ENCODE data around the gene IFNLR1.

IFNLR1 gene

DNA sequence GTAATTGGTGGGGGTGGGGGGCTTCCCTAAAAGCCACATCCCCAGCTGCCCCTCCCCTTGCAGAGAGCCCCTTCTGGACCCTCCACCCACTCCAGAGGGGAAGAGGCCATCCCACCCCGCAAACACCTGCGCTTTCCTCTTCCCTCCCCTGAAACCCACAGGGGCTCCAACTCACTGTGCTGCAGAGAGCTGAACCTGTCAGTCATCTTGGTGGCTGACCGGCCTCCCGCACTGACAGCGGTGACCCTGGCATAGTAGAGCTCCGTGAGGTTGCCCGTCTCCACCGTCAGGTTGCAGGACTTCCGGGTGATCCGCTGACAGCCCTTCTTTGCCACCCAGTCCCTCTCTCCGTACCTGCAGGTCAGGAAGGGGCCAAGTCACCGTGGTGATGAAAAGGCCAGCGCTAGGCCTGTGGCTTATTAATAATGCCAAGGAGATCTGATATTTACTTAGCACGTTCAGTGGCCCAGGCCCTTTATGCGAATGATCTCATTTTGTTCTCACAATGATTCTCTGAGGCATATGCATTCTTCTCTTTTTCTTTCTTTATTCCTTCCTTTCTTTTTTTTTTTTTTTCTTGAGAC is 50.0 kb downstream of the IFNLR1 start:
- Mint-ChIP-seq H3K36me3 (ENCODE audit: low read depth) (no peaks in the 10 kb centered on the region), H3K9me3 (peaks cover 6% of the 10 kb centered on the region), H3K4me1 (no peaks in the 10 kb centered on the region), H3K27ac (no peak overlapping the region), H3K27me3 (peaks cover 5% of the 10 kb centered on the region), H3K4me3 (no peak overlapping the region)
- DNase-seq = no peak
- ATAC-seq = no peak

DNA sequence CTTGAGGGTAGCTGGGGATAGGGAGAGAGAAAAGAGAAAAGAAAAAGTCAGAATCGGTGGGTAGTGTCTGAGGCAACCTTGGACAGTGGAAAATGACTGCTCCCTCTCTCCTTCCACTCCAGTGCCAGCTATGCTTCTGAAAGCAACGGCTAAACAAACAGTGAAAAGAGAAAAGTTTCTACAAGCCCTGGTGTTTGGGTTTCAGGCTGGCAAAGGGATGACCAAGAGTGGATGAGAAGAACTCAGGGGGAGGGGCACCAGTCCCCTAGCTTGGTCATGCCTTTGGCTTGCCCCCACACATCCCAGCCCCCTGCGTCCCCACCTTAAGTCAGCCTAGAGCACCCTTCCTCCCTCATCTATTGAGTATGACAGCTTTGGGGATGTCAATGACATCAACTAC is 52.7 kb downstream of the IFNLR1 start:
- H3K36me3 Mint-ChIP-seq (ENCODE audit: low read depth) = no peaks in the 10 kb centered on the region
- H3K27ac Mint-ChIP-seq = no peak overlapping the region
- H3K4me3 Mint-ChIP-seq = no peak overlapping the region
- no peaks in the 10 kb centered on the region for H3K4me1 Mint-ChIP-seq
- DNase-seq = no peak
- no peak for ATAC-seq
- H3K27me3 Mint-ChIP-seq = peaks cover 9% of the 10 kb centered on the region
- H3K9me3 Mint-ChIP-seq = peaks cover 12% of the 10 kb centered on the region

DNA sequence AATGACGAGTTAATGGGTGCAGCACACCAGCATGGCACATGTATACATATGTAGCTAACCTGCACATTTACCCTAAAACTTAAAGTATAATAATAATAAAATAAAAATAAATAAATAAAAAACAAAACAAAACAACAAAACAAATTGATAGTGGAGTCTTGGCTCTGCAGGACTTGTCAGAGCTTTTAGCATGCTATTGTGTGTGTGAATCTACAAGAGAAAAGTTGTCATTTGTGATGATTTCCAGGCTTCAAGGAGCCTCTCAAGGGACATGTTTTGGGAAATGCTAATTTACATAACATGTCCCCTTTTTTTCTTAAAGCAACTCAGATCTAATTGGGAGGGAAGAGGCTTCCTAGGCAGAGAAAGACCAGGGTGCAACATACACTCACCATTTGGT is 53.3 kb downstream of the IFNLR1 start:
- no peak for ATAC-seq
- Mint-ChIP-seq H3K4me1 (no peaks in the 10 kb centered on the region), H3K36me3 (ENCODE audit: low read depth) (no peaks in the 10 kb centered on the region), H3K27me3 (peaks cover 9% of the 10 kb centered on the region), H3K9me3 (peaks cover 12% of the 10 kb centered on the region), H3K27ac (no peak overlapping the region), H3K4me3 (no peak overlapping the region)
- no peak for DNase-seq

DNA sequence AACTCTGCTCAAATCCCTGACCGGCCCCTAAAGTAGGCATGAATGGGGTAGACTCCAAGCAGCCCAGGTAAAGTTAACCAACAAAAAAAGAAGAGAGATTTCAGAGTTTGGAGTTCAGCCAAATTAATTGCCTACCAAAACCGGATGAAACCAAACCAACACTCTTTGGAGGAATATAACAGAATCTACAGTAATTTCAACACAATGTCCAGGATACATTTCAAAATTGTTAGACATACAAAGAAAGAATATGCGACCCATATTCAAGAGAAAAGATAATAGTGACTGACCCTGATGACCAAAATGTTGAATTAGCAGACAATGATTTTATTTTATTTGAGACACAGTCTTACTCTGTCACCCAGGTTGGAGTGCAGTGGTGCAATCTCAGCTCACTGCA is 56.7 kb downstream of the IFNLR1 start:
- H3K36me3 Mint-ChIP-seq (ENCODE audit: low read depth) = no peaks in the 10 kb centered on the region
- H3K9me3 Mint-ChIP-seq = peaks cover 12% of the 10 kb centered on the region
- H3K27me3 Mint-ChIP-seq = peaks cover 9% of the 10 kb centered on the region
- H3K27ac Mint-ChIP-seq = no peak overlapping the region
- H3K4me1 Mint-ChIP-seq = no peaks in the 10 kb centered on the region
- ATAC-seq = no peak
- H3K4me3 Mint-ChIP-seq = no peak overlapping the region
- DNase-seq = no peak

DNA sequence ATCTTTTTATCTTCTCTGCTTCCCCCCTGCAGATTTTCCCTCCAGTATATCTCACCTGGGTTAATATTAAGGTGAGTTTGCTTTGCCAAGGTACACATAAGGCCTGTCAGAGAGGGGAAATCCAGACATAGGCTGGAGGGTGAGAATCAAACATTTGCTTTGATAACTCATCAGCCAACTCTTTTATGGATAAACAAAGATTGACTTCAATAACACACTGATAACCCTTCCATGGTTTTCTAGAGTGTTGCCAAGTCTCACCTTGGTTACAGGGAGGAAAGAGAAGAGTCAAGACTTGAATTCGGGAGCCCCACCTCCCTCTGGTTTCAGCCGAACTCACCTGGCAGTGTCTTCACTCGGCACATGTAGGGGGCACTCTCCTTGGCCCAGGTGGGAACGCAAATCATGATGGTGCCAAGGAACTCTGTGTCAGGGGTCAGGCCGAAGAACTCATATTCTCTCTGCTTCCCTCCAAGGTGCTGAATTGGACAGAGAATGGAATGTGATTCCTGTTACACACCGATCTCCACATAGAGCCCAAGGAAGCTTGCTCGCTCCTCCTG is 59.2 kb downstream of the IFNLR1 start:
- Mint-ChIP-seq H3K27me3 (peaks cover 5% of the 10 kb centered on the region), H3K4me3 (no peak overlapping the region), H3K9me3 (peaks cover 7% of the 10 kb centered on the region), H3K27ac (no peak overlapping the region), H3K4me1 (no peaks in the 10 kb centered on the region), H3K36me3 (ENCODE audit: low read depth) (no peaks in the 10 kb centered on the region)
- no peak for ATAC-seq
- no peak for DNase-seq

DNA sequence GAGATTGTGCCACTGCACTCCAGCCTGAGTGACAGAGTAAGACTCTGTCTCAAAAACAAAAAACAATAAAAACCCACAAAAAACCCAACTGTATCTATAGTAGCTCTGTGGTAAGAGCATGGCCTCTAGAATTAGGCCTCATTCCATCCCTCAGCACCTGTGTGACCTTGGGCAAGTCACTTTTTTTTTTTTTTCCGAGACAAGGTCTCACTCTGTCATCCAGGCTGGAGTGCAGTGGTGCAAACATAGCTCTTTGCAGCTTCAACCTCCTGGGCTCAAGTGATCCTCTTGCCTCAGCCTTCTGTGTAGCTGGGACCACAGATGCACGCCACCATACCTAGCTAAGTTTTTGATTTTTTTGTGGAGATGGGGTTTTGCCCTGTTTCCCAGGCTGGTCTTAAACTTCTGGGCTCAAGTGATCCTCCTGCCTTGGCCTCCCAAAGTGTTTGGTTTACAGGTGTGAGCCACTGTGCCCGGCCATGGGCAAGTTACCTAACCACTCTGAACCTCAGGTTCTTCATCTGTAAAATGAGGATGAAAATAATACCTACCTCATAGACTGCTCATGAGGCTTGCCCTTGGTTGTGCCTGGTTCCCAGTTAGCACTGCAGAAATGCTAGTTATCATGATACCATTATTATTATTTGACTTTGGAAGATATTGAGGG is 59.8 kb downstream of the IFNLR1 start:
- Mint-ChIP-seq H3K4me1 (no peaks in the 10 kb centered on the region), H3K36me3 (ENCODE audit: low read depth) (no peaks in the 10 kb centered on the region), H3K4me3 (no peak overlapping the region), H3K27me3 (peaks cover 5% of the 10 kb centered on the region), H3K9me3 (peaks cover 7% of the 10 kb centered on the region), H3K27ac (no peak overlapping the region)
- DNase-seq = no peak
- no peak for ATAC-seq

DNA sequence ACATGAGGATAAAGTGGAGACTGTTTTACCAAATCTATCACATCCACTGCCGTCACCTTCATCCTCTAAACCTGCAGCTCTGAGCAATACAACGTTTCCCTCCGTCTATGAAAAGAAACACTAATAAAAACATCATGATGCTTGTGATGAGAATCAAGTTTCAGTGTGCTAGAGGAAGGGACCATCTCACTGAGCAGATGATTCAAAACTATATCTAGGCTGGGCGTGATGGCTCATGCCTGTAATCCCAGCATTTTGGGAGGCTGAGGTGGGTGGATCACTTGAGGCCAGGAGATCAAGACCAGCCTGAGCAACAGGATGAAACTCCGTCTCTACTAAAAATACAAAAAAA is 60.4 kb downstream of the IFNLR1 start:
- H3K27ac Mint-ChIP-seq = no peak overlapping the region
- H3K4me3 Mint-ChIP-seq = no peak overlapping the region
- H3K36me3 Mint-ChIP-seq (ENCODE audit: low read depth) = no peaks in the 10 kb centered on the region
- peaks cover 7% of the 10 kb centered on the region for H3K9me3 Mint-ChIP-seq
- ATAC-seq (no peak), DNase-seq (no peak)
- H3K27me3 Mint-ChIP-seq = peaks cover 2% of the 10 kb centered on the region
- H3K4me1 Mint-ChIP-seq = no peaks in the 10 kb centered on the region

DNA sequence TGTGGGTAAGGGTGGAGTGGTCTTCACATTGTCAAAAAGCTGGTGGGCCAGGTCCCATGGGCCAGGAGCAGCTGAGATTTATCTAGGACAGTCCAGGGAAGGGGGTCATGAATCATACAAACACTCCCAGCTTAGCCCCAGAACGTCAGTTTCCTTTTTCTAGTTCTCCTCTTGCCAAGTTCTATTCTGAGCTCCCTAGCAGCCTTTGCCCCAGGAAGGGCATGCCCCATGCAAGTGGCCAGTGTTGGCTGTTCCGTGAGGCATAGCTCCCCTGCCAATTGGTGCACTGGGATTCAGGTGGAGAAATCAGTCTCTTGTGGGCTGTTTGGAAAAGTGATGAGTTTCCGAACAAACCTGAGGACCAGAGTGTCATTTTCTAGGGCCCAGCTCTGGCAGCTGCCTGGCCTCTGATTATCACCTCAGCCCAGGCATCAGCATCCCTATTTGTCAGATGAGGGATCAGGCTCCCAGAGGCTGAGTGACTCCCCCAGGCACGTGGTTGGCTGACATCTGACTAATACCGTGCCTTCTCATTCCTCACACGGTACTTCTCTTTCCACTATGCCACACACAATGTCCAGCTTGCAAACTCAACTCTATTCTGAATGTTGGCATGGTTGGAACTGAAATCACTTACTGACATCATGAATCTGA is 60.9 kb downstream of the IFNLR1 start:
- H3K4me1 Mint-ChIP-seq = no peaks in the 10 kb centered on the region
- DNase-seq = no peak

DNA sequence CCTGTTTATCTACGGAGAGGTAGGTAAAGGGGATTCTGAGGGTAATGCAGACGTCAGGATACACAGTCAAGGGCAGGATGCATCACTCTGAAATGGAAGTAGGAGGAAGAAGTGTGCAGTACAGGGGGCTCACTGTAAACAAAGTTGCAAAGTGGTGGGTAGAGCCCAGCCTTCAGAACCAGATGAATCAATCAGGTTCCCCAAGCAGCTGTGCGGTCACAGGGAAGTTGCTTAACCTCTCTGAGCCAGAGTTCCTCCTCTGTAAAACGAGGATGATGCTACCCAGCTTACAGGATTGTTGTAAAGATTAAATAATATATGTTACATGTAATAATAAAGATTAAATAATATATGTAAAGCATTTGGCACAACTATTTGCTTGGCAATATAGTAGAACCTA is 61.6 kb downstream of the IFNLR1 start:
- Mint-ChIP-seq H3K4me3 (no peak overlapping the region), H3K27me3 (no peaks in the 10 kb centered on the region), H3K27ac (no peak overlapping the region), H3K9me3 (no peaks in the 10 kb centered on the region), H3K4me1 (no peaks in the 10 kb centered on the region), H3K36me3 (ENCODE audit: low read depth) (no peaks in the 10 kb centered on the region)
- ATAC-seq = no peak
- no peak for DNase-seq

More for the DNA sequence above, 60.9 kb downstream of the IFNLR1 start:
- no peak overlapping the region for H3K27ac Mint-ChIP-seq
- peaks cover 2% of the 10 kb centered on the region for H3K9me3 Mint-ChIP-seq
- no peaks in the 10 kb centered on the region for H3K27me3 Mint-ChIP-seq
- H3K4me3 Mint-ChIP-seq = no peak overlapping the region
- ATAC-seq = no peak
- H3K36me3 Mint-ChIP-seq (ENCODE audit: low read depth) = no peaks in the 10 kb centered on the region

DNA sequence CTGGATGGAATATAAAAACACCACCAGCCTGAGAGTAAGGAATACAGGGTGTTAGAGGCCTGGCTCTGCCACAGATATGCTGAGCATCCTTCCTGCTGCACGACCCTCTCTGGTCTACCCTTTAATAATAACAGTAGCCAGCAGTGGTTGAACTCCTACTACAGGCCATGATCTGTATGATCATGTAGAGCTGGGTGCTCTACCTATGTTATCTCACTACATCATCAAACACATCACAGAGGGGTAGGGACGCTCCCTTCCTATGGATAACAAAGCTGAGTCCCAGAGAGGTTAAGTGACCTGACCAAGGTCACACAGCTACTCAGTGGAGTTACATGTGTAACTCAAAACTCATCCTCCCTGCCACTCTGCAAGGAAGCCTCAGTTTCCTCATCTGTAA is 62.1 kb downstream of the IFNLR1 start:
- Mint-ChIP-seq H3K9me3 (no peaks in the 10 kb centered on the region), H3K4me1 (no peaks in the 10 kb centered on the region), H3K4me3 (no peak overlapping the region), H3K27ac (no peak overlapping the region), H3K27me3 (no peaks in the 10 kb centered on the region), H3K36me3 (ENCODE audit: low read depth) (no peaks in the 10 kb centered on the region)
- ATAC-seq = no peak
- DNase-seq = no peak

DNA sequence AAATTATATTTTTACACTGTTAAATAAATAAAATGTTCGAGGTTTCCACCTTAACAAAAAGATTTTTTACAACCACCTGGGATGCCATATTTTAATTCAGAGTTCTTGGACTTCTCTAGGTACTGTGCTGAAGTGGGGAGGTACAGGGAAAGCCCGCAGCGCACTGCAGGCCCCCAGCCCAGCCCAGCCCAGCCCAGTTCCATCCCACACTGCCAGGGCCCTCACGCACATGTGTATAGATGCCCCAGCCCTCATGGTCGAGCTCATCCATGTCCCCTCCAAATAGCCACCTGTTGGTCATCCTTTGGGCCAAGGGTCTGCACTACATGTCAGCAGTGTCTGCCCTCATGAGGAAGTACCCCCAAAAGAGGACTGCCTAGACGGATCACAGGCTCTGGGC is 63.5 kb downstream of the IFNLR1 start:
- Mint-ChIP-seq H3K4me3 (no peak overlapping the region), H3K27me3 (no peaks in the 10 kb centered on the region), H3K27ac (no peak overlapping the region), H3K36me3 (ENCODE audit: low read depth) (no peaks in the 10 kb centered on the region), H3K9me3 (no peaks in the 10 kb centered on the region), H3K4me1 (no peaks in the 10 kb centered on the region)
- no peak for DNase-seq
- no peak for ATAC-seq

DNA sequence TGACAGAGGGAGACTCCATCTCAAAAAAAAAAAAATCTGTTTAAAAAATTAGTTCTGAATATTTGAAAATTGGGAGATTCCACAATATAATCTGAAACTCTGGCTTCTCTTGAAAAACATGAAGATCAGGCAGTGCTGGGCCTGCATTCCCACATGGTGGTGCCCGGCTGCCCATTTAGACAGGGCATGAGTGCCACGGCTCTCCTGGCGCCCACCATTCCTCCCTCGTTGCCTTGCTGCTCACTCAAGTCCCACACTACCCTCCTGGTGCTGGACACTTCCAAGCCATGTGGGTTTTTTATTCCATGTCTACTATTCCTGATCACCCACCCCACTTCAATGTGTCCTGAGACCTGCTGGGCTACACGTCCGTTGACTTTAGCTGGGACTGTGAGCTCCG is 64.3 kb downstream of the IFNLR1 start:
- Mint-ChIP-seq H3K27ac (no peak overlapping the region), H3K27me3 (no peaks in the 10 kb centered on the region), H3K4me3 (no peak overlapping the region)

DNA sequence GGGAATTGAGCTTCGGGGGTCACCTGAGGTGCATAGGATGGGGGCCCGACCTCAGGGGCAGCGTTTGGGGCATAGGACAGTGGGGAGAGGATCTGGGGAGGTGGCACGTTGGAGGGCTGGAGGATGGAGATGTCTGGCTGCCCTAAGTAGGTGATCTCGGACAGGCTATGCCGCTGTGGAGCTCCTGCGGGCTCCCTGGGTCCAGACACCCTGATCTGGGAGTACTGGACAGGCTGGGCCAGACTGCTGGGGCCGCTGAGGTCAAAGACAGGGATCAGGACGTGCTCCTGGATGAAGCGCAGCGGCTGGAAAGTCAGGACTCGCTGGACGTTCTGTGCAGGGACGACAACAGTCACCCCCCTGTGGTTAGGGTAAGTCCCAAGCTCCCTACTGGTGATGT is 65.7 kb downstream of the IFNLR1 start:
- Mint-ChIP-seq H3K4me3 (no peak overlapping the region), H3K27me3 (no peaks in the 10 kb centered on the region), H3K4me1 (no peaks in the 10 kb centered on the region), H3K36me3 (ENCODE audit: low read depth) (no peaks in the 10 kb centered on the region), H3K27ac (no peak overlapping the region), H3K9me3 (no peaks in the 10 kb centered on the region)
- no peak for ATAC-seq
- no peak for DNase-seq

More for the DNA sequence above, 64.3 kb downstream of the IFNLR1 start:
- no peak for ATAC-seq
- Mint-ChIP-seq H3K4me1 (no peaks in the 10 kb centered on the region), H3K9me3 (no peaks in the 10 kb centered on the region), H3K36me3 (ENCODE audit: low read depth) (no peaks in the 10 kb centered on the region)
- DNase-seq = no peak

DNA sequence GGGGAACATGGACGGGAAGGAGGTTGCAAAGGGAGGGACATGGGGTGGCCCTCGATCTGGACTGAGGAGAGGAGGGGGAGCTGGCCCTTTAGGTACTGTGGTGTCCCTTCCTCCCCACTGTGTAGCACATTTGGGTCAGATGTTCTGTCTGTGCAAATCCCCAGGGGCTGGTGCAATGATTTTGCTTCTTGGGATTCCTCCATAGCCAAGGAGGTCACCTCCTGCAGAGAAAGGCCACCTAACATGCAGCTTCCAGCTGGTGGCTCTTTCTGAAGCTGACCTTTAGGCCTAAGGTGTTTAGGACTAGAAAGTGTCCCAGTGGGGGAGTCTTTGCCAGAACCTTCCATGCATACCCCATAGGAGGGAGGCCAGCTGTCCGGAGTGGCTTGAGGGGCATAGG is 66.1 kb downstream of the IFNLR1 start:
- DNase-seq (no peak), ATAC-seq (no peak)
- Mint-ChIP-seq H3K4me3 (no peak overlapping the region), H3K4me1 (no peaks in the 10 kb centered on the region), H3K36me3 (ENCODE audit: low read depth) (no peaks in the 10 kb centered on the region), H3K9me3 (no peaks in the 10 kb centered on the region), H3K27ac (no peak overlapping the region), H3K27me3 (peaks cover under 1% of the 10 kb centered on the region)
